PC-9 (cell line): ENCODE measurements around the gene CNGA1. TPM values are rescaled to one million over a fixed set of nuclear protein-coding genes. Genes with fewer than 3 reads are reported as not detected.

Source experiments
- BruUV-seq: library from RNA; stranded (reverse); fragments of 400-500 nt; replicated peaks from 2 replicates; lab custom pipeline; 2021; lab: Mats Ljungman, UMichigan
- CTCF ChIA-PET: fragments of 300-600 bp; sonication (Branson Sonifier 250); formaldehyde crosslinking; loops from one replicate; lab custom pipeline; 2022; ENCODE audit warnings: antibody characterized with exemption; lab: Charles Lee
- POLR2A ChIA-PET: fragments of 300-600 bp; sonication (Branson Sonifier 250); formaldehyde crosslinking; loops from one replicate; lab custom pipeline; 2022; ENCODE audit warnings: antibody characterized with exemption; ENCODE audit not compliant: unreplicated experiment; lab: Charles Lee
- DNase-seq, 2 experiments: peaks; one replicate each; pipeline versions ENCODE4 v3.0.0 to v3.0.0-alpha.2; 2015 to 2022; ENCODE audit warnings: mixed read lengths in 1 of 2
- H2AFZ ChIP-seq: fragments of 200-600 bp; sonication (generic); 2 replicates; pipeline ENCODE4 v1.8.1; 2017; ENCODE audit warnings: antibody characterized with exemption
- H3F3A ChIP-seq: fragments of 200-600 bp; sonication (generic); 2 replicates; pipeline ENCODE4 v1.8.1; 2017; ENCODE audit warnings: antibody characterized with exemption, mild to moderate bottlenecking, low read depth; ENCODE audit not compliant: insufficient read depth
- H3K27ac ChIP-seq: fragments of 200-600 bp; sonication (generic); 2 replicates; pipeline ENCODE4 v1.6.1; 2016; ENCODE audit warnings: mixed run types
- H3K27me3 ChIP-seq: fragments of 200-600 bp; sonication (generic); 2 replicates; pipeline ENCODE4 v1.6.1; 2016; ENCODE audit warnings: low read depth, mixed run types; ENCODE audit not compliant: insufficient read depth
- H3K36me3 ChIP-seq: fragments of 200-600 bp; sonication (generic); 2 replicates; pipeline ENCODE4 v1.6.1; 2016; ENCODE audit warnings: low read depth, mixed run types
- H3K4me1 ChIP-seq: fragments of 200-600 bp; sonication (generic); replicated peaks from 2 replicates; pipeline ENCODE4 v1.6.1; 2016; ENCODE audit warnings: mixed run types; ENCODE audit not compliant: insufficient read depth
- H3K4me2 ChIP-seq: fragments of 200-600 bp; sonication (generic); 2 replicates; pipeline ENCODE4 v1.6.1; 2017; ENCODE audit warnings: mixed run types
- H3K4me3 ChIP-seq: fragments of 200-600 bp; sonication (generic); 2 replicates; pipeline ENCODE4 v1.6.1; 2016; ENCODE audit warnings: mixed run types
- H3K79me2 ChIP-seq: fragments of 200-600 bp; sonication (generic); 2 replicates; pipeline ENCODE4 v1.6.1; 2017; ENCODE audit warnings: low read depth, mixed run types
- H3K9me2 ChIP-seq: fragments of 200-600 bp; sonication (generic); 2 replicates; pipeline ENCODE4 v1.8.1; 2017; ENCODE audit warnings: mild to moderate bottlenecking; ENCODE audit not compliant: insufficient read depth
- H3K9me3 ChIP-seq: fragments of 200-600 bp; sonication (generic); 2 replicates; pipeline ENCODE4 v1.8.1; 2016; ENCODE audit warnings: low read depth; ENCODE audit not compliant: insufficient read depth
- H4K20me1 ChIP-seq: fragments of 200-600 bp; sonication (generic); 2 replicates; pipeline ENCODE4 v1.8.1; 2017; ENCODE audit not compliant: insufficient read depth
- CTCF ChIP-seq: fragments of 200-600 bp; sonication (generic); conservative IDR thresholded peaks from 2 replicates; pipeline ENCODE4 v1.6.1; 2017; ENCODE audit warnings: mixed run types, antibody characterized with exemption, mild to moderate bottlenecking, moderate library complexity
- EZH2 ChIP-seq: fragments of 200-600 bp; sonication (generic); IDR thresholded peaks from 2 replicates; pipeline ENCODE4 v1.8.0; 2017; ENCODE audit warnings: antibody characterized with exemption, low read depth
- intact Hi-C: fragments of 100-400 bp; cut with micrococcal nuclease; formaldehyde crosslinking; loops from one replicate; pipeline ENCODE4 v1.10.0; 2022; ENCODE audit not compliant: unreplicated experiment
- total RNA-seq: library from RNA; stranded (reverse); gene quantifications from 2 replicates; pipeline ENCODE4 v1.2.3, GENCODE V29; 2021

CNGA1 gene
- total RNA-seq, 1 experiment from 2014 or later = 1.8 TPM

- no TSS peak for BruUV-seq
- no peak for TF ChIP-seq EZH2
- TF ChIP-seq CTCF = no peak
- H3K79me2 ChIP-seq = no peaks in the 10 kb centered on the region
- H3F3A ChIP-seq = 0 out of 2 replicates have a peak, but pooled peaks cover 7% of the 10 kb centered on the region
- ChIA-PET CTCF (no interaction called here), POLR2A (interaction anchor here (0.6 kb wide), 1 partner anchor 19 kb away, joined by 3 read pairs; no protein-coding TSS in a partner anchor)
- H2AFZ ChIP-seq = no peak overlapping the region
- H3K4me2 ChIP-seq = no peak overlapping the region
- no peaks in the 10 kb centered on the region for H3K27me3 ChIP-seq
- H3K27ac ChIP-seq = no peak overlapping the region
- no peak overlapping the region for H3K4me3 ChIP-seq
- no peaks in the 10 kb centered on the region for H3K9me3 ChIP-seq
- no peaks in the 10 kb centered on the region for H3K36me3 ChIP-seq
- H3K4me1 ChIP-seq = peaks cover 14% of the 10 kb centered on the region
- no peak for DNase-seq
- no peaks in the 10 kb centered on the region for H3K9me2 ChIP-seq
- H4K20me1 ChIP-seq = no peaks in the 10 kb centered on the region
- intact Hi-C loops = no loop called here
These were observed 31.4 kb upstream of the CNGA1 start for GRCh38 chr4:48047896-48048295.

- H2AFZ ChIP-seq = no peak overlapping the region
- no peaks in the 10 kb centered on the region for H3K36me3 ChIP-seq
- no peaks in the 10 kb centered on the region for H3K79me2 ChIP-seq
- no peaks in the 10 kb centered on the region for H4K20me1 ChIP-seq
- no peak overlapping the region for H3K4me3 ChIP-seq
- no TSS peak for BruUV-seq
- CTCF ChIA-PET = no interaction called here
- H3K27me3 ChIP-seq = no peaks in the 10 kb centered on the region
- no peak overlapping the region for H3K4me2 ChIP-seq
- POLR2A ChIA-PET = interaction anchor here (0.6 kb wide), 2 partner anchors 12 to 19 kb away, joined by 3 read pairs; no protein-coding TSS in a partner anchor
- intact Hi-C loops = no loop called here
- H3F3A ChIP-seq = 0 out of 2 replicates have a peak, but pooled peaks cover 7% of the 10 kb centered on the region
- H3K9me3 ChIP-seq = no peaks in the 10 kb centered on the region
- no peak for DNase-seq
- H3K4me1 ChIP-seq = peaks cover 17% of the 10 kb centered on the region
- H3K9me2 ChIP-seq = no peaks in the 10 kb centered on the region
- H3K27ac ChIP-seq = no peak overlapping the region
- TF ChIP-seq CTCF = no peak
- TF ChIP-seq EZH2 = no peak
These were observed 31.0 kb upstream of the CNGA1 start for GRCh38 chr4:48047421-48047844.

GRCh38 chr4:48046059-48046458 is 29.6 kb upstream of the CNGA1 start:
- TF ChIP-seq CTCF = no peak
- TF ChIP-seq EZH2 = no peak
- H3K36me3 ChIP-seq = no peaks in the 10 kb centered on the region
- no peaks in the 10 kb centered on the region for H3K27me3 ChIP-seq
- POLR2A ChIA-PET = interaction anchor here (0.7 kb wide), 1 partner anchor 27 kb away, joined by 14 read pairs; no protein-coding TSS in a partner anchor
- H3K79me2 ChIP-seq = no peaks in the 10 kb centered on the region
- intact Hi-C loops = no loop called here
- H3K4me2 ChIP-seq = no peak overlapping the region
- no peak overlapping the region for H2AFZ ChIP-seq
- H4K20me1 ChIP-seq = no peaks in the 10 kb centered on the region
- CTCF ChIA-PET = interaction anchor here (0.7 kb wide), 1 partner anchor 11 kb away, joined by 3 read pairs; no protein-coding TSS in a partner anchor
- H3K27ac ChIP-seq = no peak overlapping the region
- no peaks in the 10 kb centered on the region for H3K9me3 ChIP-seq
- H3K4me3 ChIP-seq = no peak overlapping the region
- BruUV-seq = no TSS peak
- DNase-seq = no peak
- H3F3A ChIP-seq = 0 out of 2 replicates have a peak, but pooled peaks cover 7% of the 10 kb centered on the region
- H3K4me1 ChIP-seq = peaks cover 16% of the 10 kb centered on the region
- H3K9me2 ChIP-seq = no peaks in the 10 kb centered on the region
